ENCODE data around the gene PTAFR. TPM values are rescaled to one million over a fixed set of nuclear protein-coding genes. Genes with fewer than 3 reads are reported as not detected.

Gene PTAFR
- polyA plus RNA-seq, 2 of the 4 experiments (the other 2 are of a cell fraction) = 0.17 to 0.58 TPM

DNA sequence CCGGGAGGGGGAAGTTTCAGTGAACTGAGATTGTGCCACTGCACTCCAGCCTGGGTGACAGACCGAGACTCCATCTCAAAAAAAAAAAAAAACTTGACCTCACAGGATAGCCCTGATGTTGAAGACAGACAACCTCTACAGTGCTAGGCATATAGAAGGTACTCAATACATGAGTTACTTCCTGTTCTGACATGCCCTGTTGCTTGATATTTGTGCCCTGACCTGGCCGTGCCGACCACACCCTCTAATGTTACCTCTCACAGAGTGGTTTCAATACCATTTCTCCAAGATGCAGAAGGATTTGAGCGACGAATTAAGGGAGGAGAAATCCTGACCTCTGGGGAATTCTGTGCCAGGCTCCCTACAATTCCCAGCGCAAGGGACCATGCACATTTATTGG lies 5.2 kb downstream of the PTAFR start:
- CTCF ChIA-PET = no interaction called here
- no peak for FAIRE-seq
- 76% methylated on average over 7 of the region's 7 CpGs for WGBS (ENCODE audit: missing lambda C conversion rate)
- H3K4me1 ChIP-seq = no peaks in the 10 kb centered on the region
- no peaks in the 10 kb centered on the region for H3K9me3 ChIP-seq
- H3K27ac ChIP-seq = no peak overlapping the region
- no peak for TF ChIP-seq RCOR1 (IDR thresholded peaks at IDR 0.05; ENCODE audit: low read depth, low read length)
- no peak for TF ChIP-seq ZC3H11A (IDR thresholded peaks at IDR 0.05)
- TF ChIP-seq, protein P1, sequence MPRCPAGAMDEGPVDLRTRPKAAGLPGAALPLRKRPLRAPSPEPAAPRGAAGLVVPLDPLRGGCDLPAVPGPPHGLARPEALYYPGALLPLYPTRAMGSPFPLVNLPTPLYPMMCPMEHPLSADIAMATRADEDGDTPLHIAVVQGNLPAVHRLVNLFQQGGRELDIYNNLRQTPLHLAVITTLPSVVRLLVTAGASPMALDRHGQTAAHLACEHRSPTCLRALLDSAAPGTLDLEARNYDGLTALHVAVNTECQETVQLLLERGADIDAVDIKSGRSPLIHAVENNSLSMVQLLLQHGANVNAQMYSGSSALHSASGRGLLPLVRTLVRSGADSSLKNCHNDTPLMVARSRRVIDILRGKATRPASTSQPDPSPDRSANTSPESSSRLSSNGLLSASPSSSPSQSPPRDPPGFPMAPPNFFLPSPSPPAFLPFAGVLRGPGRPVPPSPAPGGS (IDR thresholded peaks at IDR 0.05) = no peak
- TF ChIP-seq JUNB (IDR thresholded peaks at IDR 0.05) = no peak
- no peak for TF ChIP-seq HOXA7 (CRISPR knock-in tag; IDR thresholded peaks at IDR 0.05)
- TF ChIP-seq, protein P2, sequence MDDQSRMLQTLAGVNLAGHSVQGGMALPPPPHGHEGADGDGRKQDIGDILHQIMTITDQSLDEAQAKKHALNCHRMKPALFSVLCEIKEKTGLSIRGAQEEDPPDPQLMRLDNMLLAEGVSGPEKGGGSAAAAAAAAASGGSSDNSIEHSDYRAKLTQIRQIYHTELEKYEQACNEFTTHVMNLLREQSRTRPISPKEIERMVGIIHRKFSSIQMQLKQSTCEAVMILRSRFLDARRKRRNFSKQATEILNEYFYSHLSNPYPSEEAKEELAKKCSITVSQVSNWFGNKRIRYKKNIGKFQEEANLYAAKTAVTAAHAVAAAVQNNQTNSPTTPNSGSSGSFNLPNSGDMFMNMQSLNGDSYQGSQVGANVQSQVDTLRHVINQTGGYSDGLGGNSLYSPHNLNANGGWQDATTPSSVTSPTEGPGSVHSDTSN (IDR thresholded peaks at IDR 0.05) = no peak
- TF ChIP-seq HEYL (CRISPR knock-in tag; IDR thresholded peaks at IDR 0.05) = no peak
- TF ChIP-seq, protein P3, sequence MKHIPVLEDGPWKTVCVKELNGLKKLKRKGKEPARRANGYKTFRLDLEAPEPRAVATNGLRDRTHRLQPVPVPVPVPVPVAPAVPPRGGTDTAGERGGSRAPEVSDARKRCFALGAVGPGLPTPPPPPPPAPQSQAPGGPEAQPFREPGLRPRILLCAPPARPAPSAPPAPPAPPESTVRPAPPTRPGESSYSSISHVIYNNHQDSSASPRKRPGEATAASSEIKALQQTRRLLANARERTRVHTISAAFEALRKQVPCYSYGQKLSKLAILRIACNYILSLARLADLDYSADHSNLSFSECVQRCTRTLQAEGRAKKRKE (CRISPR knock-in tag; IDR thresholded peaks at IDR 0.05; ENCODE audit: low read depth) = no peak
- TF ChIP-seq BHLHE40 (IDR thresholded peaks at IDR 0.05; ENCODE audit: low read depth, low read length) = no peak
- TF ChIP-seq POLR2A (IDR thresholded peaks at IDR 0.05; ENCODE audit: low read length) = no peak
- TF ChIP-seq, protein P4, sequence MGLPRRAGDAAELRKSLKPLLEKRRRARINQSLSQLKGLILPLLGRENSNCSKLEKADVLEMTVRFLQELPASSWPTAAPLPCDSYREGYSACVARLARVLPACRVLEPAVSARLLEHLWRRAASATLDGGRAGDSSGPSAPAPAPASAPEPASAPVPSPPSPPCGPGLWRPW (IDR thresholded peaks at IDR 0.05) = no peak
- no peak for TF ChIP-seq ZSCAN20 (CRISPR knock-in tag; IDR thresholded peaks at IDR 0.05)
- no peak for TF ChIP-seq NR3C1 (IDR thresholded peaks at IDR 0.05)
- TF ChIP-seq JUN (IDR thresholded peaks at IDR 0.05) = no peak
- TF ChIP-seq, protein P5, sequence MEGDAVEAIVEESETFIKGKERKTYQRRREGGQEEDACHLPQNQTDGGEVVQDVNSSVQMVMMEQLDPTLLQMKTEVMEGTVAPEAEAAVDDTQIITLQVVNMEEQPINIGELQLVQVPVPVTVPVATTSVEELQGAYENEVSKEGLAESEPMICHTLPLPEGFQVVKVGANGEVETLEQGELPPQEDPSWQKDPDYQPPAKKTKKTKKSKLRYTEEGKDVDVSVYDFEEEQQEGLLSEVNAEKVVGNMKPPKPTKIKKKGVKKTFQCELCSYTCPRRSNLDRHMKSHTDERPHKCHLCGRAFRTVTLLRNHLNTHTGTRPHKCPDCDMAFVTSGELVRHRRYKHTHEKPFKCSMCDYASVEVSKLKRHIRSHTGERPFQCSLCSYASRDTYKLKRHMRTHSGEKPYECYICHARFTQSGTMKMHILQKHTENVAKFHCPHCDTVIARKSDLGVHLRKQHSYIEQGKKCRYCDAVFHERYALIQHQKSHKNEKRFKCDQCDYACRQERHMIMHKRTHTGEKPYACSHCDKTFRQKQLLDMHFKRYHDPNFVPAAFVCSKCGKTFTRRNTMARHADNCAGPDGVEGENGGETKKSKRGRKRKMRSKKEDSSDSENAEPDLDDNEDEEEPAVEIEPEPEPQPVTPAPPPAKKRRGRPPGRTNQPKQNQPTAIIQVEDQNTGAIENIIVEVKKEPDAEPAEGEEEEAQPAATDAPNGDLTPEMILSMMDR (IDR thresholded peaks at IDR 0.05) = no peak
- no peak for TF ChIP-seq PHF8 (IDR thresholded peaks at IDR 0.05; ENCODE audit: borderline replicate concordance, low read depth)
- no peak for TF ChIP-seq ESRRA (IDR thresholded peaks at IDR 0.05; ENCODE audit: borderline replicate concordance, low read length)
- TF ChIP-seq, protein P6, sequence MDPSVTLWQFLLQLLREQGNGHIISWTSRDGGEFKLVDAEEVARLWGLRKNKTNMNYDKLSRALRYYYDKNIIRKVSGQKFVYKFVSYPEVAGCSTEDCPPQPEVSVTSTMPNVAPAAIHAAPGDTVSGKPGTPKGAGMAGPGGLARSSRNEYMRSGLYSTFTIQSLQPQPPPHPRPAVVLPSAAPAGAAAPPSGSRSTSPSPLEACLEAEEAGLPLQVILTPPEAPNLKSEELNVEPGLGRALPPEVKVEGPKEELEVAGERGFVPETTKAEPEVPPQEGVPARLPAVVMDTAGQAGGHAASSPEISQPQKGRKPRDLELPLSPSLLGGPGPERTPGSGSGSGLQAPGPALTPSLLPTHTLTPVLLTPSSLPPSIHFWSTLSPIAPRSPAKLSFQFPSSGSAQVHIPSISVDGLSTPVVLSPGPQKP (IDR thresholded peaks at IDR 0.05; ENCODE audit: low read depth, low read length) = no peak
- no peak for TF ChIP-seq ZFP36 (IDR thresholded peaks at IDR 0.05; ENCODE audit: borderline replicate concordance, partially characterized antibody)
- POLR2A ChIA-PET = no interaction called here
- H3K4me3 ChIP-seq = no peak overlapping the region
- no peak overlapping the region for H3K4me2 ChIP-seq
- ATAC-seq = no peak
- DNase-seq (ENCODE audit: low read depth in 1 of 2, low spot score in 1 of 2) = no peak

DNA sequence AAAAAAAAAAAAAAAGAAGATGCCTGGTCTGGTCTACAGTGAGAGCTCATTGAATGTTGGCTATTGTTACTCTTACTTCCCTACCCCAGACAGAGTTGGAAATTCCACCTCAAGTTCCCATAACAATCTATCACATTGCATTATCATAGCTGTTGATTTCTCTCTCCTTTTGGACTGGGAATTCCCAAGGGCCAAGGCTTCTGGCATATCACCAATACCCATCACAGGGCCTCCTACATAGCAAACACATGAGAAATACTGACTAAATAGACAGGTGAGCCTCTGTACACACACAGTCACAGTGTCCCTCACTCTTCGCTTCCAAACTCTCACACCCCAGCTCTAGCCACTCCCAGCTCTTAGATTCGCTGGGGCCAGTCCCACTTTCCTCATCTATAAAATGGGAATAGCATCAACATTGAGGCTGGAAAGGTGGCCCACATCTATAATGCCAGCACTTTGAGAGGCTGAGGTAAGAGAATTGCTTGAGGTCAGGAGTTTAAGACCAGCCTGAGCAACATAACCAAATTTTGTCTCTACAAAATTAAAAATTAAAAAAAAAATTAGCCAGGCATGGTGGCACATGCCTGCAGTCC lies 6.4 kb downstream of the PTAFR start:
- TF ChIP-seq RFX5 (IDR thresholded peaks at IDR 0.05) (no peak), HOXA7 (CRISPR knock-in tag; IDR thresholded peaks at IDR 0.05) (no peak), FOXS1 (CRISPR knock-in tag; IDR thresholded peaks at IDR 0.05) (no peak), HOXB13 (CRISPR knock-in tag; IDR thresholded peaks at IDR 0.05; ENCODE audit: low read depth) (no peak), ZC3H11A (IDR thresholded peaks at IDR 0.05) (no peak), FOSL2 (IDR thresholded peaks at IDR 0.05) (no peak), FOSL2 (CRISPR knock-in tag; IDR thresholded peaks at IDR 0.05) (no peak), HEYL (CRISPR knock-in tag; IDR thresholded peaks at IDR 0.05) (no peak), JUNB (IDR thresholded peaks at IDR 0.05) (no peak), KDM5A (IDR thresholded peaks at IDR 0.05) (no peak), BHLHE40 (IDR thresholded peaks at IDR 0.05; ENCODE audit: low read depth, low read length) (no peak), SREBF2 (IDR thresholded peaks at IDR 0.05) (no peak)
- TF ChIP-seq, protein P5 (IDR thresholded peaks at IDR 0.05) = no peak
- Histone ChIP-seq H3K9me3 (no peaks in the 10 kb centered on the region), H3K4me1 (no peaks in the 10 kb centered on the region), H3K4me3 (no peak overlapping the region), H3K4me2 (no peak overlapping the region), H3K27ac (no peak overlapping the region)
- 85% methylated on average over 2 of the region's 2 CpGs for WGBS (ENCODE audit: missing lambda C conversion rate)
- FAIRE-seq (no peak), ATAC-seq (no peak), DNase-seq (ENCODE audit: low read depth in 1 of 2, low spot score in 1 of 2) (no peak)
- POLR2A ChIA-PET = no interaction called here
- CTCF ChIA-PET = interaction anchor here (0.6 to 1.7 kb wide), 4 partner anchors 22 to 80 kb away, joined by 4 to 6 read pairs (median 4); no protein-coding TSS in a partner anchor

All from A549 (cell line).